CD4-positive, alpha-beta memory T cell (primary cell): ENCODE results near the gene ITCH. TPM values are rescaled to one million over a fixed set of nuclear protein-coding genes. Genes with fewer than 3 reads are reported as not detected.

Experiments
- CTCF ChIA-PET: fragments of 350-600 bp; sonication (Branson Sonifier 250); formaldehyde crosslinking; loops from one replicate; lab custom pipeline; 2021; ENCODE audit warnings: inconsistent platforms; ENCODE audit not compliant: partially characterized antibody; lab: Charles Lee
- POLR2A ChIA-PET: fragments of 350-600 bp; sonication (Branson Sonifier 250); formaldehyde crosslinking; loops from one replicate; lab custom pipeline; 2021; ENCODE audit not compliant: partially characterized antibody; lab: Charles Lee
- DNase-seq, 5 donors: peaks; one replicate each; pipeline versions ENCODE4 v3.0.0 to v3.0.0-alpha.2; 2020 to 2022; ENCODE audit warnings: mixed read lengths in 1 of 5
- H3K27ac ChIP-seq: one replicate; pipeline ENCODE4 v1.7.0; 2013; ENCODE audit warnings: low read depth, low read length
- H3K27me3 ChIP-seq: 2 replicates; pipeline ENCODE4 v1.7.0; 2013; ENCODE audit warnings: mild to moderate bottlenecking, low read length, moderate library complexity; ENCODE audit not compliant: insufficient read depth
- H3K36me3 ChIP-seq: 2 replicates; pipeline ENCODE4 v1.7.0; 2013; ENCODE audit warnings: mild to moderate bottlenecking, low read length, moderate library complexity; ENCODE audit not compliant: insufficient read depth
- H3K4me1 ChIP-seq: 2 replicates; pipeline ENCODE4 v1.7.0; 2013; ENCODE audit warnings: mild to moderate bottlenecking, low read length, moderate library complexity; ENCODE audit not compliant: insufficient read depth
- H3K4me3 ChIP-seq, 2 donors: one replicate each; pipeline ENCODE4 v1.7.0; 2013; ENCODE audit warnings: low read length in 2 of 2, mild to moderate bottlenecking in 1 of 2
- H3K9me3 ChIP-seq, 2 donors: one replicate each; pipeline ENCODE4 v1.7.0; 2013; ENCODE audit warnings: low read length in 2 of 2, control low read depth in 1 of 2; ENCODE audit not compliant: control insufficient read depth in 1 of 2
- H3K27ac Mint-ChIP-seq, 7 donors: one replicate each; pipeline ENCODE4 v1.8.0; 2020 to 2021; ENCODE audit warnings: mixed read lengths in 7 of 7, mild to moderate bottlenecking in 6 of 7, inconsistent platforms in 3 of 7, moderate library complexity in 3 of 7
- H3K27me3 Mint-ChIP-seq, 2 donors: one replicate each; pipeline ENCODE4 v1.8.0; 2020 to 2021; ENCODE audit warnings: mixed read lengths in 2 of 2
- H3K36me3 Mint-ChIP-seq, 2 donors: one replicate each; pipeline ENCODE4 v1.8.0; 2020 to 2021; ENCODE audit warnings: mixed read lengths in 2 of 2, inconsistent platforms in 1 of 2, mild to moderate bottlenecking in 1 of 2
- H3K4me1 Mint-ChIP-seq, 4 donors: one replicate each; pipeline ENCODE4 v1.8.0; 2020 to 2021; ENCODE audit warnings: mixed read lengths in 4 of 4, mild to moderate bottlenecking in 1 of 4
- H3K4me3 Mint-ChIP-seq, 8 donors: one replicate each; pipeline ENCODE4 v1.8.0; 2020 to 2021; ENCODE audit warnings: mixed read lengths in 8 of 8, mild to moderate bottlenecking in 7 of 8, moderate library complexity in 6 of 8, inconsistent platforms in 3 of 8
- H3K9me3 Mint-ChIP-seq, 8 donors: one replicate each; pipeline ENCODE4 v1.8.0; 2020 to 2021; ENCODE audit warnings: mixed read lengths in 8 of 8, mild to moderate bottlenecking in 5 of 8, inconsistent platforms in 3 of 8, moderate library complexity in 1 of 8
- intact Hi-C: fragments of 100-400 bp; cut with micrococcal nuclease; formaldehyde crosslinking; loops from one replicate; pipeline ENCODE4 v1.15.1; 2023
- microRNA-seq: library from miRNA; unstranded; fragments of <30 nt; microRNA quantifications from one replicate; pipeline ENCODE4 v1.2.0, GENCODE V29; 2021; ENCODE audit warnings: borderline replicate concordance, borderline number of aligned reads, borderline microRNAs expressed, mixed read lengths
- polyA plus RNA-seq, 2 donors: library from polyadenylated mRNA; unstranded; fragments of 300-500 nt; fragmentation: Illumina TruSeq; gene quantifications; one replicate each; pipeline ENCODE4 v1.2.3, GENCODE V29; 2021
- total RNA-seq, 2 experiments: library from RNA; stranded (reverse); gene quantifications; one replicate each; pipeline ENCODE4 v1.2.3, GENCODE V29; 2021

ITCH gene
- total and polyA plus RNA-seq, 4 experiments from 2014 or later: 9.7 to 68.9 (median 42.2) TPM

GRCh38 chr20:34559311-34560140, 196.5 kb downstream of the ITCH start:
- Histone ChIP-seq H3K9me3 (no peaks in the 10 kb centered on the region), H3K27ac (no peak overlapping the region), H3K27me3 (no peaks in the 10 kb centered on the region), H3K36me3 (no peaks in the 10 kb centered on the region), H3K4me3 (no peak overlapping the region), H3K4me1 (peaks cover 12% of the 10 kb centered on the region)
- Mint-ChIP-seq H3K4me1 (peaks cover 10 to 33% (median 13%) of the 10 kb centered on the region in 4 donors), H3K27ac (peak overlapping the region; percentile 87 to 96 (median 92)), H3K4me3 (peak overlapping the region; percentile 70 to 83 (median 76)), H3K27me3 (no peaks in the 10 kb centered on the region), H3K36me3 (peaks cover 0 to 4% of the 10 kb centered on the region in 2 donors), H3K9me3 (peaks cover 0 to 2% (median 0%) of the 10 kb centered on the region in 8 donors)
- intact Hi-C loops: loop anchor here (2.0 kb wide), 2 partner anchors 15 to 257 kb away; partner anchors contain the start of gene AHCY
- peak in 2 of 5 donors; percentile 20 to 23 for DNase-seq
- POLR2A ChIA-PET: interaction anchor here (1.0 to 3.0 kb wide), 6 partner anchors 10 to 44 kb away, joined by 3 to 15 read pairs (median 4); partner anchors contain the start of gene DYNLRB1
- CTCF ChIA-PET: interaction anchor here (4.5 kb wide), 1 partner anchor 20 kb away, joined by 20 read pairs; no protein-coding TSS in a partner anchor

GRCh38 chr20:34560141-34560523, 197.1 kb downstream of the ITCH start:
- peaks cover 10 to 33% (median 13%) of the 10 kb centered on the region in 4 donors for H3K4me1 Mint-ChIP-seq
- no peaks in the 10 kb centered on the region for H3K27me3 Mint-ChIP-seq
- Histone ChIP-seq H3K27ac (no peak overlapping the region), H3K9me3 (no peaks in the 10 kb centered on the region), H3K36me3 (no peaks in the 10 kb centered on the region), H3K4me3 (no peak overlapping the region), H3K27me3 (no peaks in the 10 kb centered on the region), H3K4me1 (peaks cover 12% of the 10 kb centered on the region)
- H3K27ac Mint-ChIP-seq: peak overlapping the region; percentile 83 to 92 (median 90)
- ChIA-PET CTCF (no interaction called here), POLR2A (interaction anchor here (3.0 kb wide), 1 partner anchor 44 kb away, joined by 15 read pairs; the partner anchor contains the start of gene DYNLRB1)
- H3K9me3 Mint-ChIP-seq: peaks cover 0 to 2% (median 0%) of the 10 kb centered on the region in 8 donors
- intact Hi-C loops: no loop called here
- H3K4me3 Mint-ChIP-seq: peak overlapping the region; percentile 50 to 82 (median 72)
- DNase-seq: peak in 2 of 5 donors; percentile 13 to 23
- H3K36me3 Mint-ChIP-seq: peaks cover 0 to 4% of the 10 kb centered on the region in 2 donors

- Mint-ChIP-seq H3K36me3 (peaks cover 0 to 6% of the 10 kb centered on the region in 2 donors), H3K27me3 (no peaks in the 10 kb centered on the region), H3K9me3 (peaks cover 0 to 2% (median 0%) of the 10 kb centered on the region in 8 donors), H3K4me3 (peak overlapping the region in 4 of 8 donors; percentile 60 to 82 (median 74)), H3K27ac (peak overlapping the region; percentile 83 to 95 (median 90)), H3K4me1 (peaks cover 10 to 33% (median 13%) of the 10 kb centered on the region in 4 donors)
- no peak overlapping the region for H3K27ac ChIP-seq
- H3K36me3 ChIP-seq: no peaks in the 10 kb centered on the region
- ChIA-PET CTCF (no interaction called here), POLR2A (interaction anchor here (1.0 to 3.0 kb wide), 2 partner anchors 18 to 45 kb away, joined by 3 to 15 read pairs; partner anchors contain the start of gene DYNLRB1)
- no peaks in the 10 kb centered on the region for H3K27me3 ChIP-seq
- H3K9me3 ChIP-seq: no peaks in the 10 kb centered on the region
- peaks cover 12% of the 10 kb centered on the region for H3K4me1 ChIP-seq
- intact Hi-C loops: no loop called here
- H3K4me3 ChIP-seq: no peak overlapping the region
- DNase-seq: no peak
Observed at GRCh38 chr20:34560614-34561013, 197.5 kb downstream of the ITCH start.

Small RNA genes lying within 50 kb of the gene (microRNA-seq; reads per million reads assigned to microRNA genes)
- not detected for gene MIR644A

Other genes starting within 250 kb of the ITCH start
- not detected for gene ASIP, start 121.8 kb upstream of the ITCH start, total RNA-seq
- gene ASIP, start 121.8 kb upstream of the ITCH start, polyA plus RNA-seq: not detected
- gene AHCY, start 59.9 kb upstream of the ITCH start, total RNA-seq: 10 to 100 TPM; 23.1 to 24.2 TPM
- gene AHCY, start 59.9 kb upstream of the ITCH start, polyA plus RNA-seq: 10 to 100 TPM; 21.2 to 30.6 TPM
- 10 to 100 TPM; 75.5 to 81.0 TPM for gene DYNLRB1, start 153.1 kb downstream of the ITCH start, total RNA-seq
- gene DYNLRB1, start 153.1 kb downstream of the ITCH start, polyA plus RNA-seq: 100 to 1,000 TPM; 237 to 311 TPM
- 1 to 10 TPM; 2.1 to 2.8 TPM for gene MAP1LC3A, start 195.4 kb downstream of the ITCH start, total RNA-seq
- gene MAP1LC3A, start 195.4 kb downstream of the ITCH start, polyA plus RNA-seq: 1 to 10 TPM; 3.7 to 7.9 TPM